ENCODE results near the gene OR2AJ1.

DNA sequence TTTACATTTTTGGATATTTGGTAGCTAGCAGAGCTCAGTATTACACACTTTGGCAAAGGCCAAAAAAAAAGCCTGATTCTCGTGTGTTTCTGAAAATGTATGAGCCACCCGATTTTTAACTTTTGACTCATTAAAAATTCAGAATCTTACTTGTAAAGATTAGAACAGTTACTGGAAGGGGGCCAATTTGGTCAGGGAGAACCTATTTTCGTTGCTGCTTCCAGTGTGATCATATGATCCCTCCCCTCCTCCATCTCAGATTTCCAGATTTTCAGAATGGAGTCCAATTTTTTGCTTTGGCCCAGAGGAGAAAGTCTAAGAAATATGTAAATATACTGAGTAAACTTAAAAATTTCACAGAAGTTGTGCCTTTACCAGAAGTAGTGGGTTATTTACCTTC is 37.1 kb downstream of the OR2AJ1 start:
- TF ChIP-seq, protein P1, sequence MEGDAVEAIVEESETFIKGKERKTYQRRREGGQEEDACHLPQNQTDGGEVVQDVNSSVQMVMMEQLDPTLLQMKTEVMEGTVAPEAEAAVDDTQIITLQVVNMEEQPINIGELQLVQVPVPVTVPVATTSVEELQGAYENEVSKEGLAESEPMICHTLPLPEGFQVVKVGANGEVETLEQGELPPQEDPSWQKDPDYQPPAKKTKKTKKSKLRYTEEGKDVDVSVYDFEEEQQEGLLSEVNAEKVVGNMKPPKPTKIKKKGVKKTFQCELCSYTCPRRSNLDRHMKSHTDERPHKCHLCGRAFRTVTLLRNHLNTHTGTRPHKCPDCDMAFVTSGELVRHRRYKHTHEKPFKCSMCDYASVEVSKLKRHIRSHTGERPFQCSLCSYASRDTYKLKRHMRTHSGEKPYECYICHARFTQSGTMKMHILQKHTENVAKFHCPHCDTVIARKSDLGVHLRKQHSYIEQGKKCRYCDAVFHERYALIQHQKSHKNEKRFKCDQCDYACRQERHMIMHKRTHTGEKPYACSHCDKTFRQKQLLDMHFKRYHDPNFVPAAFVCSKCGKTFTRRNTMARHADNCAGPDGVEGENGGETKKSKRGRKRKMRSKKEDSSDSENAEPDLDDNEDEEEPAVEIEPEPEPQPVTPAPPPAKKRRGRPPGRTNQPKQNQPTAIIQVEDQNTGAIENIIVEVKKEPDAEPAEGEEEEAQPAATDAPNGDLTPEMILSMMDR (IDR thresholded peaks at IDR 0.05) = no peak
- no peak for TF ChIP-seq EZH2phosphoT487 (IDR thresholded peaks at IDR 0.05)
